Colonic mucosa (tissue), 4 donors: Measurements from ENCODE around the gene ANKRD29. TPM values are rescaled to one million over a fixed set of nuclear protein-coding genes. Genes with fewer than 3 reads are reported as not detected.
A peak's percentile ranks its signal among the peaks of the same experiment; 100 is the strongest.

Experiments
- DNase-seq: peaks from one replicate; pipeline ENCODE4 v3.0.0-alpha.2; 2020
- H3K27ac ChIP-seq: fragments of 200-600 bp; one replicate; pipeline ENCODE4 v1.8.0; 2021
- H3K27me3 ChIP-seq: fragments of 200-600 bp; one replicate; pipeline ENCODE4 v1.8.0; 2021
- H3K36me3 ChIP-seq: fragments of 200-600 bp; one replicate; pipeline ENCODE4 v1.8.0; 2021
- H3K4me1 ChIP-seq: fragments of 200-600 bp; one replicate; pipeline ENCODE4 v1.8.0; 2021; ENCODE audit warnings: mild to moderate bottlenecking
- H3K4me3 ChIP-seq: fragments of 200-600 bp; one replicate; pipeline ENCODE4 v1.8.0; 2021
- H3K9ac ChIP-seq, 2 donors: one replicate each; pipeline ENCODE4 v1.7.0; 2013; ENCODE audit warnings: control low read depth in 2 of 2, low read depth in 2 of 2, low read length in 2 of 2
- H3K9me3 ChIP-seq: fragments of 200-600 bp; one replicate; pipeline ENCODE4 v1.8.0; 2021
- CTCF ChIP-seq: fragments of 200-600 bp; IDR thresholded peaks from one replicate; pipeline ENCODE4 v1.8.0; 2022; ENCODE audit warnings: antibody characterized with exemption, mild to moderate bottlenecking
- intact Hi-C: fragments of 100-400 bp; cut with DNase I; formaldehyde crosslinking; loops from one replicate; pipeline ENCODE4 v1.14.1; 2022
- total RNA-seq, 2 donors: library from RNA; stranded (reverse); fragmentation: NEBNext Ultra II Directional in 1 of 2; extraction: Animal tissue kit (Norgen Biotek cat#: 25700) in 1 of 2; gene quantifications; one replicate each; pipeline ENCODE4 v1.2.1, GENCODE V29; 2021
- donor health status: healthy.
- donor health status: DM: no; HTN: no; CAD: no.
- donor health status: DM: no; HTN: no; CAD: no.

The ANKRD29 gene
- total RNA-seq, 2 donors from 2014 or later: 1.0 to 1.1 TPM

DNA sequence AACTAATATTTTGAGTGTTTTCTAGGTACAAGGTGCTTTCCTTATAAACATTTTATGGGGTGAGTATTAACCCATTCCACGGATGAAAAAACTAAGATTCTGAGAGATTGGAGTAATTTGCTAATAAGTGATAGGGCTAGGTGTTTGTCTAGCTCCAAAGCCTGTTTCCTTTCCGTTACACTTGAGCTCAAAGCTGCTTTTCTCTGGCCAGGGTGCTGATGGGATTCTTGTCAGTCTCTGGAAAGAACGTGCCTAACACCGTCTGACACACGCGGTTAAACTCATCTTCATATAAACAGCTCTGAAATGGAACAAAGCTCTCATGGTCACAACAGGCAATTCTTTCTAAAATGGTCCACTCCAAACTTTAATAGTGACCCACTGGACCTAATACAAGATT, 2.0 kb upstream of the ANKRD29 start:
- H3K4me3 ChIP-seq: no peak overlapping the region
- no peaks in the 10 kb centered on the region for H3K36me3 ChIP-seq
- no peak overlapping the region for H3K9ac ChIP-seq
- TF ChIP-seq CTCF: no peak
- no peak overlapping the region for H3K27ac ChIP-seq
- peaks cover 26% of the 10 kb centered on the region for H3K27me3 ChIP-seq
- H3K9me3 ChIP-seq: no peaks in the 10 kb centered on the region
- DNase-seq: no peak
- peaks cover 6% of the 10 kb centered on the region for H3K4me1 ChIP-seq
- intact Hi-C loops: no loop called here

GRCh38 chr18:23661735-23662308, 889 bp downstream of the ANKRD29 start:
- H3K27ac ChIP-seq: no peak overlapping the region
- TF ChIP-seq CTCF: no peak
- H3K4me3 ChIP-seq: peak overlapping the region; percentile 47
- H3K9ac ChIP-seq: no peak overlapping the region
- no peaks in the 10 kb centered on the region for H3K9me3 ChIP-seq
- H3K36me3 ChIP-seq: no peaks in the 10 kb centered on the region
- intact Hi-C loops: no loop called here
- no peak for DNase-seq
- H3K4me1 ChIP-seq: peaks cover 6% of the 10 kb centered on the region
- peaks cover 26% of the 10 kb centered on the region for H3K27me3 ChIP-seq

DNA sequence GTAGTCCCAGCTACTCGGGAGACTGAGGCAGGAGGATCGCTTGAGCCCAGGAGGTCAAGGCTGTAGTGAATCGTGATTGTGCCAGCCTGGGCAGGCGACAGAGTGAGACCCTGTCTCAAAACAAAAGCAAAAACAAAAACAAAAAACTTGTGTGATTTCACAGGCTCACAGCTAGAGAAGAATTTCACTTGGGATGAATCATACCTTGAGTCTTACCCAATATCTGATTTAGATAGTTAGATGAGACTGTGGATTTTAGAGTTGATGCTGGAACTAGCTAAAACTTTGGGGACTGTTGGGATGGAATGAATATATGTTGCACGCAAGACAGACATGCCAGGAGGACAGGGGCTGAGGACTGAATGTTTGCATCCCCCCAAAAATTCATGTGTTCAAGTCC, 4.4 kb downstream of the ANKRD29 start:
- no peak for TF ChIP-seq CTCF
- Histone ChIP-seq H3K27ac (no peak overlapping the region), H3K27me3 (peaks cover 26% of the 10 kb centered on the region), H3K9ac (no peak overlapping the region), H3K4me3 (no peak overlapping the region), H3K4me1 (peaks cover 6% of the 10 kb centered on the region), H3K9me3 (no peaks in the 10 kb centered on the region), H3K36me3 (no peaks in the 10 kb centered on the region)
- no peak for DNase-seq
- intact Hi-C loops: no loop called here

DNA sequence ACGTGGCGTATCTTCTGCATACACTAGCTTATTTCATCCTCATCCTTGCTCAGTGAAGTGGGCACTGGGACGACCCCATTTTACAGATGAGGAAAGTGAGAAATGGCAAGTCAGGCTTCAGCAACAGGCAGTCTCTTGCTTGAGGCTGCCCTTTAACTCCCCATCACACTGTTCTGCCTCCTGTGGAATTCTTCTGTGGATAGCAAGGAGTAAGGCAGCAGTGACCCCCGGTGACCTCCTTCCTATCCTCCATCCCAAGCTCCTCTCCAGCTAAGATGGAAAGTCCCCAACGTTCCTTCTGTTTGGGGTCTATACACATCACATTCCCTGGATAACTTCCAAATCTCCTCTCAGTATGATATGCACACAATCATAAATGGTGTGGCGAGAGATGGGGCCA, 10.5 kb downstream of the ANKRD29 start:
- Histone ChIP-seq H3K4me3 (no peak overlapping the region), H3K36me3 (no peaks in the 10 kb centered on the region), H3K9me3 (no peaks in the 10 kb centered on the region), H3K27ac (no peak overlapping the region), H3K9ac (no peak overlapping the region), H3K4me1 (no peaks in the 10 kb centered on the region), H3K27me3 (no peaks in the 10 kb centered on the region)
- DNase-seq: no peak
- intact Hi-C loops: no loop called here
- TF ChIP-seq CTCF: no peak

DNA sequence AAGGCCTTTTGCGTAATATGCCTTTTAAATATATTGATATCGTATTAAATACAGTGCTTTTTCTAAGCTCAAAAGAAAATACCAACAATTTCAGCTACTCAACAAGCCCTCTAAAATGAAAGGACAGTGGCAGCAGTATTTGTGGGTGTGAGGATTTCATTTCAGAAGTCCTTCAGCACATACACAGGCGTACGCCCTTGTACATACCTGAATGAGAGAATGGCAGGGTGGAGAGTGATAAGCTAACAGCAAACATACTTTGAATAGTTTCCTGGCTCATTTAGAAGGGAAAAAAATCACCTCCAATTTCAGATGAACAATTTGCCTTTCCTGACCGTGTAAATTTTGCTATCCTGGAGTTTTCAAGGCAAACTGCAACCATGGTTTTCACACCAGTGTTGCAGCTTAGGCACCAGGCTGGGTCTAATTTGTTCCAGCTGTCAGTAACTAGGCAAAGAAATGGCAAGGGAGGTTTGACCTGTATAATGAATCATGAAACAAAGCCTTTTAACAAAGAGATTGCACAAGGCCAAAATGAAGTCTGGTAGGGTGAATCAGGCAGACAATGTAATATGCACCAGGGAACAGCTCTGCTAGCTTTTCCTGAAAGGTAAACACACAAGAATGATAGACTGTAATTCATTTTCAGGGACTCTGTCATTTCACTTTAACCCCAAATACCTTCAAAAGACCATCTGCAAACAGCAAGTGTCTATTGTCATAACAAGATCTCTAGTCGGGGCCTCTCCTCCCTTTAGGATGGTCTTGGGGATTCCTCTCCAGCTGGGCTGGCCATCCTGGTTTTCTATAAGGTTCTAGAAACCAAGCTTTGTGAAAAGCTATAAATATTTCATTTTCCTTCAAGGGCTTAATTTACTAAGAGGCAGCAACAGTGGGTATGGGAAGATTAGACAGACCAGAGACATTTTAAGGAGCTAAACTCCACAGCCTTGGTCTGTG, 11.5 kb downstream of the ANKRD29 start:
- Histone ChIP-seq H3K9ac (no peak overlapping the region), H3K4me1 (no peaks in the 10 kb centered on the region), H3K9me3 (no peaks in the 10 kb centered on the region), H3K27ac (no peak overlapping the region), H3K27me3 (no peaks in the 10 kb centered on the region), H3K36me3 (no peaks in the 10 kb centered on the region), H3K4me3 (no peak overlapping the region)
- no peak for TF ChIP-seq CTCF
- intact Hi-C loops: no loop called here
- no peak for DNase-seq
